ENCODE measurements around the gene EEFSEC. TPM values are rescaled to one million over a fixed set of nuclear protein-coding genes. Genes with fewer than 3 reads are reported as not detected.

The EEFSEC gene
- total RNA-seq, 1 experiment from 2014 or later = 9.5 TPM

GRCh38 chr3:128434524-128434923 lies 281.2 kb downstream of the EEFSEC start:
- no peak overlapping the region for H4K8ac ChIP-seq (replicated peaks; ENCODE audit: insufficient read length, low read depth, low read length)
- H3K27me3 ChIP-seq (ENCODE audit: insufficient read depth, low read length) = peaks cover 12% of the 10 kb centered on the region; the same call in 1 of the 2 replicates
- Mint-ChIP-seq H3K4me3 (no peak overlapping the region), H3K4me1 (peaks cover 48 to 58% of the 10 kb centered on the region in 2 experiments), H3K36me3 (ENCODE audit: insufficient read depth in 1 of 3, low read depth in 3 of 3) (no peaks in the 10 kb centered on the region; a peak in 2 of 7 replicates), H3K27me3 (ENCODE audit: low read depth) (peaks cover 76% of the 10 kb centered on the region), H3K9me3 (no peaks in the 10 kb centered on the region; a peak in 1 of 5 replicates), H3K27ac (no peak overlapping the region)
- peaks cover 7% of the 10 kb centered on the region for H3K23me2 ChIP-seq (ENCODE audit: insufficient read length, low read depth, low read length, poor library complexity, severe bottlenecking)
- no peak for DNase-seq
- no peak overlapping the region for H3T11ph ChIP-seq (ENCODE audit: low read length)
- peaks cover 2% of the 10 kb centered on the region; the same call in 1 of the 2 replicates for H3K4me1 ChIP-seq (ENCODE audit: insufficient read depth, low read length)
- no peak for TF ChIP-seq CTCF (conservative IDR thresholded peaks at IDR 0.05)
- no peak overlapping the region for H3K14ac ChIP-seq (ENCODE audit: insufficient read depth, low read length)
- no peaks in the 10 kb centered on the region for H3K79me1 ChIP-seq (ENCODE audit: insufficient read depth, low read depth, low read length, poor library complexity, severe bottlenecking)
- H4K5ac ChIP-seq (ENCODE audit: insufficient read length, low read depth, low read length) = no peak overlapping the region
- H2BK15ac ChIP-seq (ENCODE audit: low read depth, low read length) = no peak overlapping the region
- no peak overlapping the region for H2BK5ac ChIP-seq (ENCODE audit: insufficient read length, low read length)
- no peak overlapping the region for H2BK12ac ChIP-seq (ENCODE audit: insufficient read length, low read depth, low read length)
- no CpG with 5 or more reads among the region's 2 CpGs for WGBS (ENCODE audit: extremely low coverage, insufficient read length, low lambda C conversion rate)
- no peaks in the 10 kb centered on the region for H4K20me1 ChIP-seq (ENCODE audit: control insufficient read depth, insufficient read depth, insufficient read length)
- H3K79me2 ChIP-seq (ENCODE audit: insufficient read depth, low read length) = no peaks in the 10 kb centered on the region
- no peak overlapping the region for H2BK20ac ChIP-seq (ENCODE audit: low read depth, low read length, poor library complexity, severe bottlenecking)
- no peak overlapping the region for H2BK120ac ChIP-seq (ENCODE audit: low read depth, low read length, poor library complexity, severe bottlenecking)
- no peaks in the 10 kb centered on the region for H3K9me3 ChIP-seq (ENCODE audit: control insufficient read depth, low read depth, low read length)
- H3K56ac ChIP-seq (ENCODE audit: insufficient read length, low read depth, low read length) = no peak overlapping the region
- no peak overlapping the region for H3K4ac ChIP-seq (ENCODE audit: low read depth, low read length)
- no peak overlapping the region for H3K9ac ChIP-seq (ENCODE audit: extremely low read depth, insufficient read length, low read length)
- no peak overlapping the region for H3K27ac ChIP-seq (ENCODE audit: insufficient read length, low read depth, low read length)
- H3K23ac ChIP-seq (ENCODE audit: insufficient read length, low read depth, low read length) = no peak overlapping the region
- no peak overlapping the region for H4K91ac ChIP-seq (ENCODE audit: insufficient read length, low read depth, low read length)
- no peak overlapping the region for H3K4me2 ChIP-seq (ENCODE audit: insufficient read depth, insufficient read length, low read length)
- no peak overlapping the region for H2AFZ ChIP-seq (ENCODE audit: low read length)
- no peak overlapping the region for H2AK5ac ChIP-seq (ENCODE audit: insufficient read length, low read length)
- no peak overlapping the region for H3K18ac ChIP-seq (ENCODE audit: insufficient read length, low read depth, low read length)
